ENCODE data around the gene TBCEL.

Gene TBCEL

DNA sequence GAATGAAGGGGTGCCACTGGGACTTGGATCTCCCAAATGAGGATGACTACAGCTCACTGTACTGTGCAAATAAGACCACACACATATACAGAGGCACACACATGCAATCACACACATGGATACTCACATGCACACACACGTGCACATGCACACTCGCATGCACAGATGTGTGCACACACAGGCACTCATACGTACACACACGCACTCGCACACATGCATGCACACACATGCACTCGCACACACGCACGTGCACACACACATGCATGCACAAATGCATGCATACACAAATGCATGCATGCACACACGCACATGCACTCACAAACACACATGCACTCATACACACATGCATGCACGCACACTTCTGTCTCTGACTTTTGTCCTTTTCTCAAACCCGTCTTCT is 113.1 kb downstream of the TBCEL start:
- H3K4me2 ChIP-seq (ENCODE audit: low read length), result no peak overlapping the region
- no peaks in the 10 kb centered on the region for H3K36me3 ChIP-seq (replicated peaks; ENCODE audit: low read depth, low read length)
- no peak for TF ChIP-seq EZH2phosphoT487 (IDR thresholded peaks at IDR 0.05; ENCODE audit: low read depth)
- TF ChIP-seq, protein P1, sequence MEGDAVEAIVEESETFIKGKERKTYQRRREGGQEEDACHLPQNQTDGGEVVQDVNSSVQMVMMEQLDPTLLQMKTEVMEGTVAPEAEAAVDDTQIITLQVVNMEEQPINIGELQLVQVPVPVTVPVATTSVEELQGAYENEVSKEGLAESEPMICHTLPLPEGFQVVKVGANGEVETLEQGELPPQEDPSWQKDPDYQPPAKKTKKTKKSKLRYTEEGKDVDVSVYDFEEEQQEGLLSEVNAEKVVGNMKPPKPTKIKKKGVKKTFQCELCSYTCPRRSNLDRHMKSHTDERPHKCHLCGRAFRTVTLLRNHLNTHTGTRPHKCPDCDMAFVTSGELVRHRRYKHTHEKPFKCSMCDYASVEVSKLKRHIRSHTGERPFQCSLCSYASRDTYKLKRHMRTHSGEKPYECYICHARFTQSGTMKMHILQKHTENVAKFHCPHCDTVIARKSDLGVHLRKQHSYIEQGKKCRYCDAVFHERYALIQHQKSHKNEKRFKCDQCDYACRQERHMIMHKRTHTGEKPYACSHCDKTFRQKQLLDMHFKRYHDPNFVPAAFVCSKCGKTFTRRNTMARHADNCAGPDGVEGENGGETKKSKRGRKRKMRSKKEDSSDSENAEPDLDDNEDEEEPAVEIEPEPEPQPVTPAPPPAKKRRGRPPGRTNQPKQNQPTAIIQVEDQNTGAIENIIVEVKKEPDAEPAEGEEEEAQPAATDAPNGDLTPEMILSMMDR (IDR thresholded peaks at IDR 0.05; ENCODE audit: low read depth, low read length), result no peak
- H2AFZ ChIP-seq (ENCODE audit: low read depth, low read length), result no peak overlapping the region
- H3K27me3 ChIP-seq (ENCODE audit: low read depth, low read length), result no peaks in the 10 kb centered on the region
- no peak overlapping the region for H3K4me3 ChIP-seq (ENCODE audit: low read length)
- no peak overlapping the region for H3K9ac ChIP-seq (ENCODE audit: low read length)
- no peaks in the 10 kb centered on the region for H4K20me1 ChIP-seq (ENCODE audit: insufficient read depth, low read length)
- no peaks in the 10 kb centered on the region; the same call in 1 of the 2 replicates for H3K9me3 ChIP-seq (ENCODE audit: insufficient read depth, low read length)
- no peak overlapping the region for H3K27ac ChIP-seq (ENCODE audit: low read length)
- no peaks in the 10 kb centered on the region for H3K4me1 ChIP-seq (ENCODE audit: low read length)
- no peaks in the 10 kb centered on the region for H3K79me2 ChIP-seq (ENCODE audit: low read length)

DNA sequence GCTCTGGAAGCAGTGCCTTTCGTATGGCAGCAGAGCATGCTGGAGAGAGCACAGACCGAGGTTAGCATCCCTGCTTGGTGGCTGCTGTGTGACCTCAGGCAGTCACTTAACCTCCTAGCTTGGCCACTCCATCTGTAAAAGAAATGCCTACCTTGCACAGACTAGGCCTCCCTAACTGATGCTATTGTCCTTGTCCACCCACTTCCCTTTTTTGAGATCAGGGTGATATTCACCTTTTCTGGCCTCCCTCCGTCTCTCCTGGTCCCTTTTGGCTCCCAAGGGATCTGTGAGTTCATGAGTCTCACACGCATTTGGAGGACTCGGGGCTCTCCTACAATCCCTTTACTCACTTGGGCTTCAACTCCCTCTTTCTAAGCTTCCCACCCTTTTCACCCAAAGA is 114.4 kb downstream of the TBCEL start:
- H3K36me3 ChIP-seq (replicated peaks; ENCODE audit: low read depth, low read length), result no peaks in the 10 kb centered on the region
- no peaks in the 10 kb centered on the region for H3K4me1 ChIP-seq (ENCODE audit: low read length)
- H3K27ac ChIP-seq (ENCODE audit: low read length), result no peak overlapping the region
- H3K4me2 ChIP-seq (ENCODE audit: low read length), result no peak overlapping the region
- no peaks in the 10 kb centered on the region for H3K27me3 ChIP-seq (ENCODE audit: low read depth, low read length)
- no peaks in the 10 kb centered on the region for H4K20me1 ChIP-seq (ENCODE audit: insufficient read depth, low read length)
- no peak overlapping the region for H2AFZ ChIP-seq (ENCODE audit: low read depth, low read length)
- H3K79me2 ChIP-seq (ENCODE audit: low read length), result no peaks in the 10 kb centered on the region
- no peak overlapping the region for H3K9ac ChIP-seq (ENCODE audit: low read length)
- no peak for TF ChIP-seq EZH2phosphoT487 (IDR thresholded peaks at IDR 0.05; ENCODE audit: low read depth)
- TF ChIP-seq, protein P1 (IDR thresholded peaks at IDR 0.05; ENCODE audit: low read depth, low read length), result no peak
- no peaks in the 10 kb centered on the region; the same call in 1 of the 2 replicates for H3K9me3 ChIP-seq (ENCODE audit: insufficient read depth, low read length)
- H3K4me3 ChIP-seq (ENCODE audit: low read length), result no peak overlapping the region

DNA sequence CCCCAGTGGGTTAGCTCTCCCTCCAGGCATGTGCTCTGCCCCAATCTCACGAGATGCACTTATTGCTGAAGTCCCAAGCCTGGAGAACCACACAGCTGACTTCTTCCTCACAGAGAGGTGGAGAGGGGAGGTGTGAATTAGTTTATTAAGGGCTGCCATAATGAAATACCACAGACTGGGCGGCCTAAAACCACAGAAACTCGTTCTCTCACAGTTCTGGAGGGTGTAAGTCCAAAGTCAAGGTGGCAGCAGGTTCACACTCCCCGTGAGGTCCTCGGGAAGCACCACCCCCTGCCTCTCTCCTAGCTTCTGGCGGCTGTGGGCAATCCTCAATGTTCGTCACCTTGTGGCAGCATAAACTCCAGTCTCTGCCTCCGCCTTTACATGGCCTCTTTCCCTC is 116.5 kb downstream of the TBCEL start:
- Histone ChIP-seq H3K27ac (ENCODE audit: low read length) (no peak overlapping the region), H3K4me3 (ENCODE audit: low read length) (no peak overlapping the region), H3K79me2 (ENCODE audit: low read length) (no peaks in the 10 kb centered on the region), H3K4me2 (ENCODE audit: low read length) (no peak overlapping the region), H2AFZ (ENCODE audit: low read depth, low read length) (no peak overlapping the region), H4K20me1 (ENCODE audit: insufficient read depth, low read length) (no peaks in the 10 kb centered on the region), H3K36me3 (replicated peaks; ENCODE audit: low read depth, low read length) (no peaks in the 10 kb centered on the region), H3K27me3 (ENCODE audit: low read depth, low read length) (no peaks in the 10 kb centered on the region), H3K4me1 (ENCODE audit: low read length) (no peaks in the 10 kb centered on the region), H3K9me3 (ENCODE audit: insufficient read depth, low read length) (no peaks in the 10 kb centered on the region; the same call in 1 of the 2 replicates), H3K9ac (ENCODE audit: low read length) (no peak overlapping the region)
- TF ChIP-seq, protein P1 (IDR thresholded peaks at IDR 0.05; ENCODE audit: low read depth, low read length), result no peak
- TF ChIP-seq EZH2phosphoT487 (IDR thresholded peaks at IDR 0.05; ENCODE audit: low read depth), result no peak

Data from OCI-LY3 (cell line).